Caco-2 (cell line): ENCODE results near the gene SGMS1. TPM values are rescaled to one million over a fixed set of nuclear protein-coding genes. Genes with fewer than 3 reads are reported as not detected.

ENCODE experiments used
- BruUV-seq: library from RNA; stranded (reverse); fragments of 400-500 nt; replicated peaks from 2 replicates; lab custom pipeline; 2021; lab: Mats Ljungman, UMichigan
- CTCF ChIA-PET: fragments of 300-600 bp; sonication (Branson Sonifier 250); formaldehyde crosslinking; loops from one replicate; lab custom pipeline; 2022; ENCODE audit warnings: antibody characterized with exemption; lab: Charles Lee
- POLR2A ChIA-PET: fragments of 300-600 bp; sonication (Branson Sonifier 250); formaldehyde crosslinking; loops from one replicate; lab custom pipeline; 2022; ENCODE audit warnings: antibody characterized with exemption; lab: Charles Lee
- DNase-seq, 2 experiments: peaks; one replicate each; pipeline versions ENCODE4 v3.0.0 to v3.0.0-alpha.2; 2020 to 2022
- H3K27me3 ChIP-seq: replicated peaks from 2 replicates; pipeline ENCODE4 v1.6.0; 2011; ENCODE audit warnings: low read length; ENCODE audit not compliant: control insufficient read depth, insufficient read depth
- H3K36me3 ChIP-seq: 2 replicates; pipeline ENCODE4 v1.5.1; 2011; ENCODE audit warnings: low read length; ENCODE audit not compliant: control insufficient read depth, insufficient read depth
- H3K4me1 ChIP-seq: fragments of 250-450 bp; sonication (Bioruptor Pico); 2 replicates; pipeline ENCODE4 v1.5.1; 2020; ENCODE audit warnings: mild to moderate bottlenecking
- H3K4me3 ChIP-seq: 2 replicates; pipeline ENCODE4 v1.5.1; 2011; ENCODE audit warnings: low read depth, mild to moderate bottlenecking, control low read depth, low read length
- H3K9me3 ChIP-seq: fragments of 250-450 bp; sonication (Bioruptor Pico); 2 replicates; pipeline ENCODE4 v1.5.1; 2020; ENCODE audit warnings: mild to moderate bottlenecking, moderate library complexity
- H3K27ac Mint-ChIP-seq: one replicate; pipeline ENCODE4 v1.8.0; 2022; ENCODE audit warnings: mixed read lengths; ENCODE audit not compliant: unreplicated experiment
- H3K27me3 Mint-ChIP-seq: one replicate; pipeline ENCODE4 v1.8.0; 2022; ENCODE audit warnings: mixed read lengths; ENCODE audit not compliant: insufficient read depth, unreplicated experiment
- H3K36me3 Mint-ChIP-seq: one replicate; pipeline ENCODE4 v1.8.0; 2022; ENCODE audit warnings: mild to moderate bottlenecking, mixed read lengths; ENCODE audit not compliant: insufficient read depth, unreplicated experiment
- H3K4me1 Mint-ChIP-seq: one replicate; pipeline ENCODE4 v1.8.0; 2022; ENCODE audit warnings: low read depth, mixed read lengths; ENCODE audit not compliant: unreplicated experiment
- H3K4me3 Mint-ChIP-seq: one replicate; pipeline ENCODE4 v1.8.0; 2022; ENCODE audit warnings: mild to moderate bottlenecking, moderate library complexity, mixed read lengths; ENCODE audit not compliant: unreplicated experiment
- H3K9me3 Mint-ChIP-seq: one replicate; pipeline ENCODE4 v1.8.0; 2022; ENCODE audit warnings: mixed read lengths; ENCODE audit not compliant: unreplicated experiment
- CTCF ChIP-seq, 2 experiments: fragments of 200-600 bp in 1 of 2; IDR thresholded peaks; 1 replicate in 1 of 2; 2 replicates in 1 of 2; pipeline versions ENCODE4 v1.5.1 to v1.8.0; 2011 to 2022; ENCODE audit warnings: antibody characterized with exemption in 1 of 2, control low read depth in 1 of 2, inconsistent platforms in 1 of 2, low read depth in 1 of 2, low read length in 1 of 2, mild to moderate bottlenecking in 1 of 2, moderate library complexity in 1 of 2; ENCODE audit not compliant: insufficient read depth in 1 of 2, severe bottlenecking in 1 of 2, unreplicated experiment in 1 of 2
- intact Hi-C: fragments of 100-400 bp; cut with micrococcal nuclease; formaldehyde crosslinking; loops from one replicate; pipeline ENCODE4 v1.10.0; 2022; ENCODE audit not compliant: unreplicated experiment
- total RNA-seq: library from RNA; stranded (reverse); gene quantifications from 2 replicates; pipeline ENCODE4 v1.2.3, GENCODE V29; 2022

The SGMS1 gene
- total RNA-seq, 1 experiment from 2014 or later: 30.5 TPM

- Mint-ChIP-seq H3K4me3 (no peak overlapping the region), H3K4me1 (peaks cover 25% of the 10 kb centered on the region), H3K27ac (no peak overlapping the region), H3K36me3 (no peaks in the 10 kb centered on the region), H3K27me3 (no peaks in the 10 kb centered on the region), H3K9me3 (no peaks in the 10 kb centered on the region)
- ChIA-PET POLR2A (no interaction called here), CTCF (no interaction called here)
- Histone ChIP-seq H3K36me3 (peaks cover 2% of the 10 kb centered on the region; the same call in 1 of the 2 replicates), H3K9me3 (no peaks in the 10 kb centered on the region), H3K27me3 (no peaks in the 10 kb centered on the region), H3K4me3 (no peak overlapping the region), H3K4me1 (peaks cover 13% of the 10 kb centered on the region)
- intact Hi-C loops: no loop called here
- DNase-seq: no peak
- TF ChIP-seq CTCF (IDR thresholded peaks at IDR 0.05; ENCODE audit: insufficient read depth in 1 of 2, low read depth in 1 of 2, low read length in 1 of 2, severe bottlenecking in 1 of 2, unreplicated experiment in 1 of 2): no peak
- BruUV-seq: no TSS peak
These were observed 115.3 kb downstream of the SGMS1 start for GRCh38 chr10:50508315-50509051.

DNA sequence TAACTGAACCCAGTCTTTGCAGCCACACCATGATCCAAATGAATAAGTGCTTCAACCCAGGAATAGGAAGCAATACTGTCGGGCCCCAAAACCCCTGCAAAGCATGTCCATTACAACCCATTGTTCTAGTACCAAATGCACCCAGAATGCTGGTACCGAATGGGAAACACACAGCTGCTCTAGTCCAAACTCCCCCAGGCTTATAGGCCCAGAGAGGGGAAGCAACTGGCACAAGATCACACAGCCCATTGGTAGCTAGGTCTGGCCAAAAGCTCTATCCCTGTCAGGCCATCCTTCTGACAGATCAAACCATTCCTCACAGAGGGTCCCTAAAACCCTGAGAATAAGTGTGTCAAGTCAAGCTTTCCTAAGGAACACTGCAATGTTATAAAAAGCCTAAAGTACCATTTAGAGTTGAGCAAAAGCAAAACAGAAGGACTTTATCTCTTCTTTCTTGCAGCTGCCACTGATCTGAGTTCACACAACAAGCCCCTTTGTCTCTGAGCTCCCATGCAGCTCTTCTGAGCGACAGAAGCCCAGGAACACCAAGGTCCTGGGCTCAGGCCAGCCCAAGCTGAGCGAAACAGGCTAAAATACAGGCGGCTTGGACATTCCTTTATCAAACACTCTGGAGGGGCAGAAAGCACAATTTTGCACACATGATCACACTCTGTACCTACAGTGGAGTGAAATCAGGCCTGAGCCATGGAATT, 116.7 kb downstream of the SGMS1 start:
- Mint-ChIP-seq H3K27me3 (no peaks in the 10 kb centered on the region), H3K4me1 (peaks cover 21% of the 10 kb centered on the region), H3K9me3 (no peaks in the 10 kb centered on the region), H3K4me3 (no peak overlapping the region), H3K36me3 (no peaks in the 10 kb centered on the region), H3K27ac (no peak overlapping the region)
- Histone ChIP-seq H3K4me1 (peaks cover 13% of the 10 kb centered on the region), H3K36me3 (peaks cover 2% of the 10 kb centered on the region; the same call in 1 of the 2 replicates), H3K4me3 (no peak overlapping the region), H3K27me3 (no peaks in the 10 kb centered on the region), H3K9me3 (no peaks in the 10 kb centered on the region)
- BruUV-seq: no TSS peak
- intact Hi-C loops: no loop called here
- TF ChIP-seq CTCF (IDR thresholded peaks at IDR 0.05; ENCODE audit: insufficient read depth in 1 of 2, low read depth in 1 of 2, low read length in 1 of 2, severe bottlenecking in 1 of 2, unreplicated experiment in 1 of 2): no peak
- ChIA-PET POLR2A (no interaction called here), CTCF (no interaction called here)
- no peak for DNase-seq

GRCh38 chr10:50504389-50504788, 119.4 kb downstream of the SGMS1 start:
- H3K27ac Mint-ChIP-seq: no peak overlapping the region
- Histone ChIP-seq H3K9me3 (no peaks in the 10 kb centered on the region), H3K27me3 (no peaks in the 10 kb centered on the region), H3K36me3 (peaks cover 2% of the 10 kb centered on the region; the same call in 1 of the 2 replicates), H3K4me1 (peaks cover 10% of the 10 kb centered on the region), H3K4me3 (no peak overlapping the region)
- DNase-seq: no peak
- no TSS peak for BruUV-seq
- H3K4me1 Mint-ChIP-seq: peaks cover 6% of the 10 kb centered on the region
- TF ChIP-seq CTCF (IDR thresholded peaks at IDR 0.05; ENCODE audit: insufficient read depth in 1 of 2, low read depth in 1 of 2, low read length in 1 of 2, severe bottlenecking in 1 of 2, unreplicated experiment in 1 of 2): no peak
- POLR2A ChIA-PET: no interaction called here
- CTCF ChIA-PET: no interaction called here
- no peaks in the 10 kb centered on the region for H3K27me3 Mint-ChIP-seq
- H3K9me3 Mint-ChIP-seq: no peaks in the 10 kb centered on the region
- no peaks in the 10 kb centered on the region for H3K36me3 Mint-ChIP-seq
- intact Hi-C loops: no loop called here
- H3K4me3 Mint-ChIP-seq: no peak overlapping the region
